ENCODE data around the gene RNF10. TPM values are rescaled to one million over a fixed set of nuclear protein-coding genes. Genes with fewer than 3 reads are reported as not detected.

The RNF10 gene
- total and polyA plus RNA-seq, 2 of the 4 experiments (the other 2 are of a cell fraction): 44.4 to 95.0 TPM

DNA sequence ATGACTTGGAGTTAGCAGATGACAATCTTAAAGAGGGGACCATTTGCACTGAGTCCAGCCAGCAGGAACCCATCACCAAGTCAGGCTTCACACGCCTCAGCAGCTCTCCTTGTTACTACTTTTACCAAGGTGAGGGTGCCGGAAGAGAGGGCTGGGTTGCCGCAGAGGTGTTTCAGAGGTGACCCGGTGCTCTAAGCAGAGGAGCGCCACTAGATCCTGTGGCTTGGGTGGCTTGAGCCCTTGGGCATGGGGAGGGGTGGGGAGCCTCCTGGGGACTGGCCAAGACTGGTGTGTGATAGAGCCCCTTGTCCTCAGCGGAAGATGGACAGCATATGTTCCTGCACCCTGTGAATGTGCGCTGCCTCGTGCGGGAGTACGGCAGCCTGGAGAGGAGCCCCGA is 29.3 kb downstream of the RNF10 start:
- peaks cover 64% of the 10 kb centered on the region for H3K36me3 ChIP-seq (ENCODE audit: control insufficient read depth, insufficient read depth, low read length)
- no TSS peak for BruUV-seq (replicated peaks)
- TF ChIP-seq BHLHE40 (IDR thresholded peaks at IDR 0.05; ENCODE audit: low read depth, low read length) (no peak), CHD1 (IDR thresholded peaks at IDR 0.05; ENCODE audit: low read depth, low read length) (no peak), MAFK (IDR thresholded peaks at IDR 0.05; ENCODE audit: low read depth, low read length) (no peak), FOS (IDR thresholded peaks at IDR 0.05; ENCODE audit: low read depth, low read length) (no peak), MAZ (IDR thresholded peaks at IDR 0.05; ENCODE audit: borderline replicate concordance, low read depth, low read length) (no peak), POLR2A (IDR thresholded peaks at IDR 0.05; ENCODE audit: low read depth, low read length) (no peak), RFX5 (IDR thresholded peaks at IDR 0.05; ENCODE audit: low read depth, low read length) (no peak), RCOR1 (IDR thresholded peaks at IDR 0.05; ENCODE audit: insufficient replicate concordance, low read length) (no peak), ELK1 (IDR thresholded peaks at IDR 0.05; ENCODE audit: borderline replicate concordance, low read depth, low read length) (no peak)
- no peak for DNase-seq
- no peak overlapping the region for H3K4me3 ChIP-seq (ENCODE audit: insufficient read depth, low read depth, low read length)
- H3K18ac ChIP-seq (ENCODE audit: low read depth, low read length): no peak overlapping the region
- no peaks in the 10 kb centered on the region for H3K9me1 ChIP-seq (ENCODE audit: insufficient read depth, low read length)
- H4K20me1 ChIP-seq (ENCODE audit: insufficient read depth, low read length): peaks cover 17% of the 10 kb centered on the region
- H3K27me3 ChIP-seq (ENCODE audit: control insufficient read depth, insufficient read depth, low read length): no peaks in the 10 kb centered on the region
- no peak overlapping the region for H2BK5ac ChIP-seq (ENCODE audit: low read depth, low read length, poor library complexity, severe bottlenecking)
- H3K56ac ChIP-seq (ENCODE audit: extremely low read depth, insufficient read depth, low read length): no peak overlapping the region
- no peak overlapping the region for H3K9ac ChIP-seq (ENCODE audit: low read depth, low read length)
- no peaks in the 10 kb centered on the region for H3K9me3 ChIP-seq (ENCODE audit: control insufficient read depth, insufficient read depth, low read length)
- ATAC-seq (ENCODE audit: low read depth): no peak
- H3K27ac ChIP-seq (ENCODE audit: insufficient read depth, low read length): no peak overlapping the region
- in situ Hi-C loops (cut with MboI; ENCODE audit: low sequenced_read_pairs): no loop called here
- ChIA-PET CTCF (no interaction called here), POLR2A (ENCODE audit: unreplicated experiment) (no interaction called here)
- H3K4me2 ChIP-seq (ENCODE audit: low read depth, low read length): no peak overlapping the region
- H3K4ac ChIP-seq (ENCODE audit: low read depth, low read length): no peak overlapping the region
- H4K8ac ChIP-seq (ENCODE audit: low read depth in 2 of 2, low read length in 2 of 2): no peak overlapping the region
- 100% methylated on average over 3 of the region's 11 CpGs; no CpG with 5 or more reads in 1 of the 2 experiments for WGBS, 2 experiments (ENCODE audit: extremely low coverage in 2 of 2, insufficient read length in 1 of 2)
- intact Hi-C loops (cut with micrococcal nuclease): no loop called here
- H3K14ac ChIP-seq (replicated peaks; ENCODE audit: low read depth, low read length): no peak overlapping the region
- no peak overlapping the region for H2BK20ac ChIP-seq (ENCODE audit: low read depth, low read length)
- no peak overlapping the region for H3K23ac ChIP-seq (ENCODE audit: low read depth, low read length)
- H2AK5ac ChIP-seq (ENCODE audit: low read depth, low read length): no peak overlapping the region
- H3K79me1 ChIP-seq (ENCODE audit: low read depth in 1 of 2, low read length in 2 of 2): peaks cover 9 to 22% of the 10 kb centered on the region in 2 experiments
- H2AK9ac ChIP-seq (replicated peaks; ENCODE audit: low read depth, low read length, poor library complexity): no peak overlapping the region
- H2BK120ac ChIP-seq (ENCODE audit: low read depth, low read length): no peak overlapping the region
- H3K4me1 ChIP-seq (ENCODE audit: control insufficient read depth, insufficient read depth, low read length): no peaks in the 10 kb centered on the region
- dilution Hi-C loops (cut with HindIII; ENCODE audit: low sequenced_read_pairs, unreplicated experiment): no loop called here
- no peak overlapping the region for H4K91ac ChIP-seq (ENCODE audit: insufficient read depth, low read depth, low read length)
- no peak overlapping the region for H2BK15ac ChIP-seq (ENCODE audit: low read depth, low read length)
- no peak overlapping the region for H4K5ac ChIP-seq (ENCODE audit: low read depth, low read length)
- no peak overlapping the region for H2AFZ ChIP-seq (replicated peaks; ENCODE audit: low read length, poor library complexity)

All from IMR-90 (cell line).